HepG2 (cell line): Measurements from ENCODE around the gene MED9. TPM values are rescaled to one million over a fixed set of nuclear protein-coding genes. Genes with fewer than 3 reads are reported as not detected.

ENCODE experiments used
- ELF1 ChIP-seq: sonication (generic); formaldehyde crosslinking; IDR thresholded peaks from 2 replicates; pipeline ENCODE4 v1.4.0; 2020; ENCODE audit warnings: missing genetic modification reagents
- RARA ChIP-seq: IDR thresholded peaks from 2 replicates; pipeline ENCODE4 v1.6.1; 2016; ENCODE audit warnings: missing genetic modification reagents, missing compliant biosample characterization
- TEF ChIP-seq: sonication (generic); formaldehyde crosslinking; IDR thresholded peaks from 2 replicates; pipeline ENCODE4 v1.5.0; 2020; ENCODE audit warnings: missing genetic modification reagents
- ZBTB4 ChIP-seq: sonication (generic); formaldehyde crosslinking; IDR thresholded peaks from 2 replicates; pipeline ENCODE4 v1.4.0; 2020; ENCODE audit warnings: missing genetic modification reagents, mild to moderate bottlenecking, borderline replicate concordance
- ZFAT ChIP-seq: sonication (generic); formaldehyde crosslinking; conservative IDR thresholded peaks from 2 replicates; pipeline ENCODE4 v1.8.1; 2023; ENCODE audit warnings: missing genetic modification reagents, inconsistent platforms
- ZFY ChIP-seq: sonication (generic); formaldehyde crosslinking; IDR thresholded peaks from 2 replicates; pipeline ENCODE4 v1.4.0; 2020; ENCODE audit warnings: missing genetic modification reagents
- ZKSCAN5 ChIP-seq: sonication (generic); formaldehyde crosslinking; IDR thresholded peaks from 2 replicates; pipeline ENCODE4 v1.5.1; 2020; ENCODE audit warnings: mild to moderate bottlenecking, missing genetic modification reagents
- ZNF318 ChIP-seq: sonication (generic); formaldehyde crosslinking; IDR thresholded peaks from 2 replicates; pipeline ENCODE4 v1.4.0; 2020; ENCODE audit warnings: mild to moderate bottlenecking, missing genetic modification reagents
- ZNF329 ChIP-seq: sonication (generic); formaldehyde crosslinking; IDR thresholded peaks from 2 replicates; pipeline ENCODE4 v1.9.0; 2021; ENCODE audit warnings: low read depth, mild to moderate bottlenecking, missing genetic modification reagents
- ZNF335 ChIP-seq: sonication (generic); formaldehyde crosslinking; IDR thresholded peaks from 2 replicates; pipeline ENCODE4 v1.4.0; 2020; ENCODE audit warnings: missing genetic modification reagents
- ZNF430 ChIP-seq: sonication (generic); formaldehyde crosslinking; IDR thresholded peaks from 2 replicates; pipeline ENCODE4 v1.9.0; 2021; ENCODE audit warnings: mild to moderate bottlenecking, missing genetic modification reagents
- ZNF501 ChIP-seq: sonication (generic); formaldehyde crosslinking; IDR thresholded peaks from 2 replicates; pipeline ENCODE4 v1.5.1; 2020; ENCODE audit warnings: mild to moderate bottlenecking, moderate library complexity, missing genetic modification reagents
- ZNF503 ChIP-seq: sonication (generic); formaldehyde crosslinking; IDR thresholded peaks from 2 replicates; pipeline ENCODE4 v1.4.0; 2020; ENCODE audit warnings: missing genetic modification reagents
- ZNF550 ChIP-seq: sonication (generic); formaldehyde crosslinking; IDR thresholded peaks from 2 replicates; pipeline ENCODE4 v1.4.0; 2020; ENCODE audit warnings: mild to moderate bottlenecking, missing genetic modification reagents, borderline replicate concordance
- ZNF577 ChIP-seq: sonication (generic); formaldehyde crosslinking; IDR thresholded peaks from 2 replicates; pipeline ENCODE4 v1.4.0; 2020; ENCODE audit warnings: mild to moderate bottlenecking, low read depth, missing genetic modification reagents, borderline replicate concordance
- ZNF792 ChIP-seq: IDR thresholded peaks from 2 replicates; pipeline ENCODE4 v1.6.1; 2016
- polyA plus RNA-seq, 8 experiments: library from polyadenylated mRNA; depleted of rRNA in 3 of 8; stranded (reverse) in 7 of 8; unstranded in 1 of 8; fragments of >200 nt; fragmentation: Illumina TruSeq in 4 of 8; extraction: Trizol in 4 of 8; gene quantifications; 2 replicates each; pipeline versions ENCODE4 v1.2.1 to v1.2.3, GENCODE V29; 2011 to 2016; ENCODE audit warnings: low read depth in 4 of 8, missing spikeins in 1 of 8, mixed read lengths in 1 of 8; ENCODE audit not compliant: insufficient read depth in 1 of 8
- total RNA-seq, 5 experiments: library from RNA; depleted of rRNA; stranded (reverse); fragments of >200 nt; fragmentation: Illumina TruSeq; extraction: Trizol; gene quantifications; 2 replicates each; pipeline ENCODE4 v1.2.3, GENCODE V29; 2016; ENCODE audit warnings: low read depth in 1 of 5

MED9 gene
- total and polyA plus RNA-seq, 2 of the 13 experiments (the other 11 are each of a cell fraction or from before 2014, with no cell fraction given): 11.9 to 15.1 TPM

- TF ChIP-seq ZNF503 (CRISPR knock-in tag): no peak
- TF ChIP-seq ZNF430 (CRISPR knock-in tag): no peak
- TF ChIP-seq ZNF318 (CRISPR knock-in tag): no peak
- no peak for TF ChIP-seq ZNF577 (CRISPR knock-in tag)
- TF ChIP-seq ZNF501 (CRISPR knock-in tag): no peak
- TF ChIP-seq RARA (CRISPR knock-in tag): no peak
- no peak for TF ChIP-seq ZNF335 (CRISPR knock-in tag)
- TF ChIP-seq ZKSCAN5 (CRISPR knock-in tag): no peak
- no peak for TF ChIP-seq ZNF329 (CRISPR knock-in tag)
- no peak for TF ChIP-seq ELF1 (CRISPR knock-in tag)
- TF ChIP-seq ZFAT (CRISPR knock-in tag): no peak
- no peak for TF ChIP-seq TEF (CRISPR knock-in tag)
- TF ChIP-seq ZFY (CRISPR knock-in tag): no peak
- TF ChIP-seq ZNF792: no peak
- TF ChIP-seq ZBTB4 (CRISPR knock-in tag): 0 out of 2 replicates have a peak, but pooled peaks have one; percentile 27
- TF ChIP-seq ZNF550: no peak
Observed at GRCh38 chr17:17497065-17497844, 20.5 kb downstream of the MED9 start (continued).
